Measurements from ENCODE around the gene ITGB1BP1.

Gene ITGB1BP1, protein sequence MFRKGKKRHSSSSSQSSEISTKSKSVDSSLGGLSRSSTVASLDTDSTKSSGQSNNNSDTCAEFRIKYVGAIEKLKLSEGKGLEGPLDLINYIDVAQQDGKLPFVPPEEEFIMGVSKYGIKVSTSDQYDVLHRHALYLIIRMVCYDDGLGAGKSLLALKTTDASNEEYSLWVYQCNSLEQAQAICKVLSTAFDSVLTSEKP

DNA sequence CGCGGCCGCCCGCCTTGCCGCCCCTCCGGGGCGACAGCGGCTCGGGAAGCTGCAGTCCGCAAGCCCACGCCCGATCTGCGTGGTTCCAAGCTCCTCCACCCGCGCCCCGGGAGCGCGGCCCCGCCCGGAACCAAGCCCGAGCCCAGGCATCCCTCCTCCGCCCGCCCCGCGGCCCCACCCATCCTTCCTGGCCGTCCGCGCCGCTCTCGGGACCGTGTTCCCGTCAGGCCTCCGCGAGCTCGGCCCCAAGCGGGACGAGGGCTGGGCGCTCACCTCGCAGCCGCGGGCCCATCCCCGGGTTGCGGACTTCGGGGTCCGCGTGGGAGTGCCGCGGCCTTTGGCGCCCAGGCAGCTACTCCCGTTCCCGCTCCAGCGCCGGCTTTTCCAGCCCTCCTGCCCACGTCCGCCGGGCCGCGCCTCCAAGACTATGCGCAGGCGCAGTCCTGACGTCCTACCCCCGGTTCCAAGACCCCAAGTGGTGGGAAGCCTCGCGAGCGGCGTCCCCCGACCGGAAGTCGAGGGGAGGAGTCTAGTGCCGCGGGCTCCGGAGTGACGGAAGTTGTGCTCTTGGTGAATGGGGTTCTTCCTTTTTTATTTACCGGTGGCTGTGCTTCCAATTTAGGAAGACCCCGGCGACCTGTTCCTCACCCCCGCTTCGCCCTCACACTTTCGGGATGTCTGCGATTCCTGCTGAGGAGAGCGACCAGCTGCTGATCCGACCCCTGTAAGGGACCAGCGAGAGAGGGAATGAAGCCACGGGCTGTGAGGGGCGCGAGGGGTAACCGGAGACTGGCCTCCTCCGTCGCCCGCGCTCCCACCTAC, at the start of gene ITGB1BP1, which contains the start of gene CPSF3:
ITGB1BP1 (minus strand) TSS at position 429 of the 822 bp plus-strand sequence. CDS start 4,831 bp downstream, outside the sequence.
CPSF3 (plus strand) TSS at position 555 of the 822 bp plus-strand sequence; CDS start at position 675, 120 bp downstream.
- DNase-seq (ENCODE audit: low read depth) = peak; percentile 96

DNA sequence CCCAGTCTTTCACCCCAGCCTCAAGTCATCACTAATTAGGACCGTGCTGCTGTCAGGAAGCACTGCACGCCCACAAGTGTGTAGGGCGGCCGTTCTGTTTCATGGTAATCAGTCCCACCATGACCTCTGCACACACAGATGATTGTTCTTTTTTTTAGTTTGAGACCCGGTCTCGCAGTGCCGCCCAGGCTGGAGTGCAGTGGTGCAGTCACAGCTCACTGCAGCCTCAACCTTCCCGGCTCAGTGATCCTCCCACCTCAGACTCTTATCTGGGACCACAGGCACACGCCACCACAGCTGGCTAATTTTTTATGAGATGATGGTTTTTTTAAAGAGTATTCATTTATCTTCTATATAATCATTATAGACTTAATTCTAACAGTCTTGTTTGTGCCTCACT, 49.2 kb upstream of the ITGB1BP1 start:
- no peak for DNase-seq (ENCODE audit: low read depth)

DNA sequence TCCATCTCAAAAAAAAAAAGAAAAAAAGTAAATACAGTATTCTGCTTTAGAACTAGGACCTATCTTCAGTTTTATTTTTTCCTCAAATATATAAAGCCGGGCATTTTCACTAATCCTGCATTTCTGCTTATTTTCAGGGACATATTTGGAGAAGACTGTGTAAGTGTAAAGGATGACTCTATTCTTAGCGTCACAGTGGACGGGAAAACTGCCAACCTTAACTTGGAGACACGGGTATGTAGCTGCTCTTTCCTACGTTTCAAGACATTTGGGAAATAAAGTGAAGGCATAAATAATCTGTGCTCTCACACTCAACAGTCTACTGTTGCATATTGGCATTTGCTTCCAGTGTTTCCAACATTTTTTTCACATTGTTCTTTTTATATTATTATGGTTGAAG, 47.9 kb upstream of the ITGB1BP1 start:
- DNase-seq (ENCODE audit: low read depth) = no peak

DNA sequence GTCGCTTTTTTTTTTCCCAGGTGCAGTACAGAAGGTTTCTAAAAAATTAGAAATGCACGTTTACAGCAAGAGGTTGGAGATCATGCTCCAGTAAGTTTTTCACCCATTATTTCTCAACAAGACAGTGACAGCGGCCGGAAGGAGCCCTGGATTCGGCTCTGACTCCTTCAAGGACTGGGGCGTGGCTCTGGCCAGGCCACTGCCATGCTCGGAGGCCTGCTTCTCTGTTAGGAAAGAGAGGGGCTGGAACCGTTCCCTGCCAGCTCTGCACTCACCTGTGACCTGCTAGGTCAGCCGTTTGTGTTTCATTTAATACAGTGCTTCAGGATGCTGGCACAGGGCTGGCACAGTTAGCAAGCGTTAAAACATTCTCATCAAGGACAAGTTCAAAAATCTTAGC, 44.4 kb upstream of the ITGB1BP1 start:
- DNase-seq (ENCODE audit: low read depth) = no peak

DNA sequence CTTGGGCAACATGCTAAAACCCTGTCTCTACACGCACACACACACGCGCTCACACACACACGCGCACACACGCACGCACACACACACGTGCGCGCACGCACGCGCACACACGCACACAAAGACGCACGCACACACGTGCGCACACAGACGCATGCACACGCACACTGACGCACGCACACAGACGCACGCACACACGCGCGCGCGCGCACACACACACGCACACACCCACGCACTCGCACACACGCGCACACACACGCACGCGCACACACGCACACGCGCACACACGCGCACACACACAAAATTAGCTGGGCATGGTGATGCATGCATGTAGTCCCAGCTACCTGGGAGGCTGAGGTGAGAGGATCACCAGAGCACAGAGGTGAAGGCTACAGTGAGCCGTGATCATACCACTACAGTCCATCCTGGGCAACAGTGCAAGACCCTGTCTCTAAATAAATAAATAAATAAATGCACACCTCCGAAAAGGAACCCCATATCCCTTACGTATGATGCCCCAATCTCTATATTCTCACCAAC, 42.9 kb upstream of the ITGB1BP1 start:
- no peak for DNase-seq (ENCODE audit: low read depth)

DNA sequence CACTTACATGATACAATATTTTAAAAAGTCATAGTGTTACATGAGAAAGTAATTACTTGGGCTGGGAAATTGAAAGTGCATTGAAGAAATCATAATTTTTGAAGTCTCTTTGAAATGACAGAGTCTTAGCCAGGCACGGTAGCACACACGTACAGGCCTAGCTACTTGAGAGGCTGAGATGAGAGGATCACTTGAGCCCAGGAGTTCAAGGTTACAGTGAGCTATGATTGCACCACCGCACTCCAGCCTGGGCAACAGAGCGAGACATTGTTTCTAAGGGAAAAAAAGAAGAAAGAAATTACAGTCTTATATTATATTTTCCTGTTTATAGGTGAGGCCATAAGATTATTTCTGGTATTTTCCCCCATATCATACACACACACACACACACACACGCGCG, 41.8 kb upstream of the ITGB1BP1 start:
- DNase-seq (ENCODE audit: low read depth) = no peak

DNA sequence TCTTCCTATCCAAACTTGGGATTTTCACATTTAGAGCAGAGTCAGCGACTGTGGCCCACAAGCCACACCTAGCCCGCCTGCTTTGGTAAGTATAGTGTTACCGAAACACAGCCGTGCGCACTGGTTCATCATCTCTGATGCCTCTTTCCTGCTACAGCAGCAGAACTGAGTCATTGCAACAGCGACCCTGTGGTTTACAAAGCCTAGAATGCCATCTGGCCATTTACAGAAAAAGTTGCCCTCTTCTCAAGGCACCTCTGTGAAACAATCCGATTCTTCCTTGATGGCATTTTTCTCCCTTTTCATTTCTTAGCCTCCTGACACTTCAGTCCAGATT, 40.3 kb upstream of the ITGB1BP1 start:
- DNase-seq (ENCODE audit: low read depth) = no peak

DNA sequence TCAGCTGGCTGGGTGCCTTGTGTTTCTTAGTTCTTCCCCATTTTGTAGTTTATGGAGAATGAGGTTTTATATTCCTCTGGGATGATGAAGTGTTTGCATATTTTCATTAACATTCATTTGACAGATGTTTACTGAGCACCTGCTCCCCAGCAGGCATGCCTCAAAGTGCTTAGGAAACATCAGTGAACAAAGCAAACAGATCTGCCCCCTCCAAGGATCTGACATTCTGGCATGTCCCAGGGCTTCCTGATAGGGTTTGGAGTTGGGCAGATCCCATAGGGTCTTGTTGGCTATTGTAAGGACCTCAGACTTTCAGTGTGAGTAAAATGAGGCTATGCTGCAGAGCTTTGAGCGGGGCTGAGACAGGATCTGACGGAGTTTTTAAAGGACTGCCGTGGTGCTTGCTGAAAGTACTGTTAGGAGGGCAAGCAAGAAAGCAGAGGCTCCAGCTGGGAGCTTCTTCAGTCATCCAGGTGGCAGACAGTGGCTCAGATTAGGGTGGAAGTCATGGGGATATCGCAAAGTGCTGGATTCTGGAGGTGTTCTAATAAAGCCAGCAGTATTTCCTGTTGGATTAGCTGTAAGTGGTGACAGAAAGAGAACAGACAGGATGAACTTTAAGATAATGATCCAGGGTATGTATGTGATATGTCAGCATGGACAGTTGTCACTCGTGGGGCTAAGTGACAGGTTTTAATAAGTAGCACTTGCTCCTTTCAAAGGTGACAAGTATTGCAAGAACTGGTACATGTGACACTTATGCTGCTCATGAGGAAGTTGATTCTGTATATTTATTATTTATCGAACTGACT, 39.8 kb upstream of the ITGB1BP1 start:
- no peak for DNase-seq (ENCODE audit: low read depth)

DNA sequence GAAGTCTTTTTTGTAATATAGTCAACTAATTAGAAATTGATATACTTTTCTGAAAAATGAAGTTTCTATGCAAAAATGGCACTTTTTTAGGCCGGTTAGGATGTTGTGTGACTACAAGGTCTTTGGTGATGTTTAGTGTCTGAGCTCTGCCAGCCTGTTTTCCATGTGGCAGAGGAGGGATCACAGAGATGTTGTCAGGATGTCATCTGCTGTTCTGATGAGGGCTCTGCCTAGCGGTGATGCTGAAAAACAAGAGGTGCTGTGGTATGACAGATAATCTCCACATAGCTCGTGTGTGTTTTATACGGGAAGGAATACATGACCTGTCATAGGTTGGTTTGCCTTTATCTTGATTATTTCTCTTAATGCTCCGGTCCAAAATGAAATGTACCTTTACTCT, 39.0 kb upstream of the ITGB1BP1 start:
- DNase-seq (ENCODE audit: low read depth) = no peak

DNA sequence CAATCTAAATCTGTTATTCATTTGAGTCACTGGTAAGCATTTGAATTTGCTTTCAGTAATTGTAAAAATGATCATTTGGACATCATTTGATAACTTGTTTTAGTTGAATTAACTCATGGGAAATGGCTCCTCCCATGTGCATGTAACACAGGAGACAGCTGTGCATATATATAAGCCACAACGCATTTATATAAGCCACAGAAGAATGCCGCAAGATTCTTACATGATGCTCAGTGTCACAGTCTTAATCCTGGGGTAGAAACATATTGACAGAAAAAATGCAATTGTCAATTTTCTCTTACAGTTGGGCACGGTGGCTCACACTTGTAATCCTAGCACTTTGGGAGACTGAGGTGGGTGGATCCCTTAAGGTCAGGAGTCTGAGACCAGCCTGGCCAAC, 37.8 kb upstream of the ITGB1BP1 start:
- no peak for DNase-seq (ENCODE audit: low read depth)

DNA sequence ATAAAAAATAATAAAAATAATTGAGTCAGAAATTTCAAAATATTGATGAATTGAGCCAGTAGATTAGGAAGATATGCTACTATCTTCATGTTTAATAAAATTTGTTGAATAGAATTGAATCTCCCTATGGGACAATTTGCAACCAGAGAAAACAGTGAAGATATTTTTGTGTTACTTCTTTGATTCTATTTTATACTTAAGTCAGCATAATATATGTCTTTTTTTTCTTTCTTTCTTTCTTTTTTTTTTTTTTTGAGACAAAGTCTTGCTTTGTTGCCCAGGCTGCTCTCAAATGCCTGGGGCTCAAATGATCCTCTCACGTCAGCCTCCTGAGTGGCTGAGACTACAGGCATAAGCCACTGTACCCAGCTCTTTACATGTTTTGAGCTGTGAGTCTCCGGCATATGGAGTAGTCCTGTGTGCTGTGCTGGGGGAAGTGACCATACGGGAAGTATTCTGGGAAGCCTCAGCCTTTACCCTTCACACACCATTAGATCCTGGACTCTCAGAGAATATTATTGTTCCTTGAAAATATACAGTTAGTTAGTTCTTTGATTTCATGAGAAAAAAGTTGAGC, 37.2 kb upstream of the ITGB1BP1 start:
- DNase-seq (ENCODE audit: low read depth) = no peak

DNA sequence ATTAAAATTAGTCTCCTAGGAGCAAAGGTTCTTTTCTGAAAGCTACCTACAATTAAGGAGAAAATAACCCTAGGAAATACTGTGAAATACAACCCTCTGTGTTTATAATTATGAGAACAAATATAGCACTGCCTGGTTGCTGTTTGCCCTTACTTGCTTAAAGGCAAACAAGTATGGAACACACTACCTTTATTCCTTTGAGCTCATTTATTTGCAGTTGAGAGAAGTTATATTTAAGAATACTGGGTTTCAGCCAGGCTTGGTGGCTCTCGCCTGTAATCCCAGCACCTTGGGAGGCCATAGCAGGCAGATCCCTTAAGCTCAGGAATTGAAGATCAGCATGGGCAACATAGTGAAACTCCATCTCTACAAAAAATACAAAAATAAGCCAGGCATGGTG, 27.9 kb upstream of the ITGB1BP1 start:
- no peak for DNase-seq (ENCODE audit: low read depth)

DNA sequence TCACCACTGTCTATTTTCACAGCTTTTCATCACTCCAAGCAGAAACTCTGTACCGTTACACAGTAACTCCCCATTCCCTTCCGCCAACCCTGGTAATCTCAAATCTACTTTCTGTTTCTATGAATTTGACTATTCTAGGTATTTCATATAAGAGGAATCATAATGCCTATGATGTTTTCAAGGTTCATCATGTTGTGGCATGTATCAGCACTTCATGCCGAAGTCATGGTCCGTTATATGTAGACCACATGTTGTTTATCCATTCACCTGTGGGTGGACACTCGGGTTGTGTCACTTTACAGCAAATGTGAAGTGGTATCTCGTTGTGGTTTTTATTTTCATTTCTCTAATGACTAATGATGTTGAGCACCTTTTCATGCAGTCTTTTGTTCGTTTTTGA, 21.8 kb upstream of the ITGB1BP1 start:
- no peak for DNase-seq (ENCODE audit: low read depth)

DNA sequence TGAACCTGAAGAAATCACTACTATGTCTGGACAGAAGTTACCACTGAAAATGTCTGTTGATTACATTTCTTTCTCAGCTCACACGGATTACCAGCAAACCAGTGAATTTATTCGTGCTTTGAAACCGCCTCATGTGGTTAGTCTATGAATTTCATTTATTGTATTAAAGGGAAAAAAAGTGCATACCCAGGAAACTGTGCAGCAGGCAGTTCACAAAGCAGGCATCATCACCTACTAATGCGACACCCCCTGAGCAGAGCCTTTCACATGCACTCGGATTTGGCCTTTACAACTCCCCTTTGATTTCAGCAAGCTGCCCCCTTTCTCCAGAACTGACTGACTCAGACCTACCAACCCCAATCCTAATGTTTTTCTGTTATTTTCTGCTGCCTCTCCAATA, 20.2 kb upstream of the ITGB1BP1 start:
- DNase-seq (ENCODE audit: low read depth) = no peak

DNA sequence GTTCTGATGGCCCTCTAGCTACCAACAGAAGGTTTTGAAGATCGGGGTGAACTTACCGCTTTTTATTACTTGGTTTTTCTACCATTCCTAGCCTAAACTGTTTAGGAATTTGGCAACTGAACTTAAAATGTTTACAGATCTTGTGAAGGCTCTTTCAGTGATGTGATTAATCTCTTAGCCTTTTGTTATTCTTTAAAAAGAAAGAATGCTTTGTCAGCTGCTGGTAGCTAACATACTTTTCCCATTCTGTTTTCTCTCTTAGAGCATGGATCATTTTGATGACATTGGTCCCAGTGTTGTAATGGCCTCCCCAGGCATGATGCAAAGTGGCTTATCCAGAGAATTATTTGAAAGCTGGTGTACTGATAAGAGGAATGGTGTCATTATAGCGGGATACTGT, 18.2 kb upstream of the ITGB1BP1 start:
- DNase-seq (ENCODE audit: low read depth) = no peak

DNA sequence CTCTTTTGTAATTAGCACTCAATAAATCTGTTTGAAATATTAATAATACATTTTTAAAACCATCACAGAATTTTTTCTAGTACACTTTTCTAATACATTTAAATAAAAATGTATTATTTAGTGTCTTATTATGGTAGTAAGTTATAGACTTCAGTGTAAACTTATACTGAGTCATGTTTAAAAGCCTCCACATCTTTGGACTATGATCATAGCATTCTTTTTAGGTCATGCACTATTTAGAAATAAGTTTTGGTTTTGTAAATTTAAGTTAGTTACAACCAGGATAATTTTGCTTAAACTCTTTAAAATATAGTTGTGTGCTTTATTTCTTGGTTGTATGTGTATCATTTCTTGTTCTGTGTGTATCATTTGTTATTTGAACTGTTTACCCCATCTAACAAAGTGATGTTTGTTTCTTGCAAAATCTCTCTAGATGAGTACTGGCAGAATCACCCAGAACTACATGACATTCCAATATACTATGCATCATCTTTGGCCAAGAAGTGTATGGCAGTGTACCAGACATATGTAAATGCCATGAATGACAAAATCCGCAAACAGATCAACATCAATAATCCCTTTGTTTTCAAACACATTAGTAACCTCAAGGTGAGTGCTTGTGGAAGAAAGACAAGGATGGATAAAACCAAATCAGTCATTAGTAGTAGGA, 16.9 kb upstream of the ITGB1BP1 start:
- DNase-seq (ENCODE audit: low read depth) = no peak

DNA sequence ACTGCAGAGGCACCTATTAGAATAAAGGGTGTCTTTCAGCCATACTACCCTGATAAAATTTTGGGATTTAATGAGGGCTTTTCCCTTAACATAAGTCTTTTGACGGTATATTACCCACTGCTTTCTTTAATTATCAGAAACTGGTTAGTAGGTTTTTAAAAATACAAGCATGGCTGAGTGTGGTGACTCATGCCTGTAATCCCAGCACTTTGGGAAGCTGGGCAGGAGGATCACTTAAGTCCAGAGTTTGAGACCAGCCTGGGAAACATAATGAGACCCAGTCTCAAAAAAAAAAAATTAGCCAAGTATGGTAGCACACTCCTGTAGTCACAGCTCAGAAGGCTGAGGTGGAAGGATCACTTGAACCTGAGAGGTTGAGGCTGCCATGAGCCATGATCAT, 16.2 kb upstream of the ITGB1BP1 start:
- no peak for DNase-seq (ENCODE audit: low read depth)

DNA sequence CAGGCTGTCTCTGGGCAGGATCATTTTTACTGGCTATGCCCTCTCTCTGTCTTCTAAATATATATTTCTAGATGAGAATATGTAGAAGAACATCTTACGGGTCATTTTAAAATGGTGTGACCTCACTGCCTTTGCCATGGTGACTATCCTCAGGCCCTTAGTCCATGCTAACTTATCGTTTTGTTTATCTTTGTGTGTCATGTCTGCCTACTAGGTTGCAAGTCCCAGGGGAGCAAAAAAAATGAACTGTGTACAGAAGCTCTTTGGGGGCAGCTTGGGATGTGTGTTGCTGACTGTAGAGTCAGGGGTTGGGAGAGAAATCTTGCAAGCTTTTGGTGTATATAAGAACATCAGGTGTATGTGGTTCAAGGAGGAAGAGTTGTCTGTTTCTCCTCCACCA, 11.2 kb upstream of the ITGB1BP1 start:
- DNase-seq (ENCODE audit: low read depth) = no peak

DNA sequence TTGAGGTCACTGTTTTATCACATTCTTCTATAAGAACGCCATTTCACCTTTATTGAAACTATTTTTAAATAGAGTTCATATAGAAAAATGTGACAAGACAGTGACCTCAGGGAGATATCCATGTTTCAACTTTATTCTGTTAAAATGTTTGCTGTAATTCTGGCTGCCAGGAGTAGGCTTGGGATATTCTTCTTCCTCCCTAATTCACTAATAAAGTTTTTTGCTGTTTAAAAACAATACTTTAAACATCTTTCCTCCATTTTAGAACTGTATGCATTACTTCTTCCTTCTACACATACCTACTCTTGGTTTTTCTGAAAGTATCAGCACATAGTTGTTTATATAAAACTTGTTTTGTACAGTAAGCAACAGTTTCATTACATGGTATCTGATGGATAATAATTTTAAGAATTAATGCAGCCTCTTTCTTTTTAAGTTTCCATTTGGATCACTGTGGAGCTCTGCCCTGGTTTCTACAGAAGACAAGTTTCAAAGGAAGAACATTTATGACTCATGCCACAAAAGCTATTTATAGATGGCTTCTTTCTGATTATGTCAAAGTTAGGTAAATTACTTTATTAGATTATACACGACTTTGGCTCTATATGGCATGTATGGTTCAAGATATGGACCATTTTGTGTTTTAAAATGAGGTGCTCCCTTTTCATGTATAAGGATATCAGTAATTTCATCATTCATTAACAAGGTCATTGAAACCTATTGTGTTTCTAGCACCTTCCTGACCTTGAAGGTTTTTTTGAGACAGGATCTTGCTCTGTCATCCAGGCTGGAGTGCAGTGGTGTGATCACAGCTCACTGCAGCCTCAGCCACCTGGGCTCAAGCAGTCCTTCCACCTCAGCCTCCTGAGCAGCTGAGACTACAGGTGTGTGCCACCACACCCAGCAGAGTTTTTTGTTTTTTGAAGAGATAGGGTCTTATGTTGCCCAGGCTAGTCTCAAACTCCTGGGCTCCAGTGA, 7.3 kb upstream of the ITGB1BP1 start:
- no peak for DNase-seq (ENCODE audit: low read depth)

DNA sequence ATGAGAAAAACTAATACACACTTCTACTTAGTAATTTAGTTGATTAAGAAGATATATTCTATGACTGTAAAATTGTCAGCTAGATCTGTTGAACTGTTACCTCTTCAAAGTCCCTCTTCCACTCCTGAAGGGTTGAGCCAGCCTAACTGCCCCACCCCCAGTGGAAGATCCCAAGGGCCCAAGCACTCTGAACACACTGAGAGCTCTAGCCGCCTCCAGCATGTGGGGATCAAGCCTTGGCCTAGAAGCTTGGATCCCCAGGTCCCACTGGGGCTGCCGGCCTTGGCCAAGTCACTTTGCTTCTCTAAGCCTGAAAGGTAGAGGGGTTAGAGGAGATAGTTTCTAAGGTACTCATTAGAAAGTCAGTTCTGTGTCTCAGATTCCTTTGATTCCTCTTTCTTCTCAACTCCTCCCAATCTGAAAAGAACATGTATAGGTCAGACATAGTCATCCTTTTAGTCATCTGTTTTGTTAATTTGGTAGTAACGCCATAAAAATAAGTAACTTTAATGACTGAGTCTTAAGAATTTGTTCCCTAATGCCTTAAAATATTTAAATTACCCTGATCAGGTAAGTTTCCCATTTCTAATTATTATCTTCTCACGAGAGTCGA, 5.7 kb upstream of the ITGB1BP1 start:
- no peak for DNase-seq (ENCODE audit: low read depth)
